LNCaP clone FGC (cell line): ENCODE measurements around the gene RASGRP4.

Experiments
- DNase-seq: peaks from one replicate; pipeline ENCODE4 v3.0.0-alpha.2; 2011; ENCODE audit warnings: low read depth
- H3K4me3 ChIP-seq: 2 replicates; pipeline ENCODE4 v1.5.1; 2011; ENCODE audit warnings: mild to moderate bottlenecking, low read depth, low read length, control low read depth
- TF ChIP-seq, protein P1 (sequence below): IDR thresholded peaks from 2 replicates; pipeline ENCODE4 v1.5.1; 2012; ENCODE audit warnings: mild to moderate bottlenecking; ENCODE audit not compliant: control insufficient read depth, insufficient read depth; ENCODE audit errors: extremely low read depth

Gene RASGRP4

DNA sequence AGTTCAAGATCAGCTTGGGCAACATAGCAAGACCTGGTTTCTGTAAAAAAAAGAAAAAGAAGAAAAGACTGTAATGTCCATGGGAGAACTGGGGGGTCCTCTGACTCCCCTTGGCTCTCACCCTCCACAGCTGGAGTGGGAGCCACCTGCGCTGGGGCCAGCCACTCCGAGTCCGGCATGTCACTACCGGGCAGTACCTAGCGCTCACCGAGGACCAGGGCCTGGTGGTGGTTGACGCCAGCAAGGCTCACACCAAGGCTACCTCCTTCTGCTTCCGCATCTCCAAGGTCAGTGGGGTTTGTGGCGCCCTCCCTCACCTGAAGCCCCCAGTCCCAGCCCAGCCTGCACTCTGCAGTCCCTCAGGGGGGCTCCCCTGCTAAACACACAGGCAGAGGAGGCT is 22.2 kb upstream of the RASGRP4 start:
- no peak overlapping the region for H3K4me3 ChIP-seq
- no peak for DNase-seq
- TF ChIP-seq, protein P1, sequence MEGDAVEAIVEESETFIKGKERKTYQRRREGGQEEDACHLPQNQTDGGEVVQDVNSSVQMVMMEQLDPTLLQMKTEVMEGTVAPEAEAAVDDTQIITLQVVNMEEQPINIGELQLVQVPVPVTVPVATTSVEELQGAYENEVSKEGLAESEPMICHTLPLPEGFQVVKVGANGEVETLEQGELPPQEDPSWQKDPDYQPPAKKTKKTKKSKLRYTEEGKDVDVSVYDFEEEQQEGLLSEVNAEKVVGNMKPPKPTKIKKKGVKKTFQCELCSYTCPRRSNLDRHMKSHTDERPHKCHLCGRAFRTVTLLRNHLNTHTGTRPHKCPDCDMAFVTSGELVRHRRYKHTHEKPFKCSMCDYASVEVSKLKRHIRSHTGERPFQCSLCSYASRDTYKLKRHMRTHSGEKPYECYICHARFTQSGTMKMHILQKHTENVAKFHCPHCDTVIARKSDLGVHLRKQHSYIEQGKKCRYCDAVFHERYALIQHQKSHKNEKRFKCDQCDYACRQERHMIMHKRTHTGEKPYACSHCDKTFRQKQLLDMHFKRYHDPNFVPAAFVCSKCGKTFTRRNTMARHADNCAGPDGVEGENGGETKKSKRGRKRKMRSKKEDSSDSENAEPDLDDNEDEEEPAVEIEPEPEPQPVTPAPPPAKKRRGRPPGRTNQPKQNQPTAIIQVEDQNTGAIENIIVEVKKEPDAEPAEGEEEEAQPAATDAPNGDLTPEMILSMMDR = no peak

DNA sequence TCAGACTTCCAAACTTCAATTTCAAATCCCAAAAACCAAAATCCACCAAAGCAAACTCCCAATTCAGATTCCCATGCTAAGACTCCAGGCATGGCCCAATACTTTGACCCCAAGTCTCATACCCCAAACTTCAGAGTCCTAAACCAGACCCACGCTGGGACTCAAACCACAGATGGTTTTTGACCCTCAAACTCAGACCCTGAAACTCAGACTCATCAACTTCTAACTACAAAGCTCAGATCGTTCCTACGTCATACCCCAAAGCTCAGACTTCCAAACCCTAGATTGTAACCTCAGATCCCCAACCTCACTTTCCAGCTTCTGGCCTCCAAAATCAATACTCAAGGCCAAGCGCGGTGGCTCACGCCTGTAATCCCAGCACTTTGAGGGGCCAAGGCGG is 19.3 kb upstream of the RASGRP4 start:
- TF ChIP-seq, protein P1 = no peak
- no peak for DNase-seq
- H3K4me3 ChIP-seq = no peak overlapping the region

DNA sequence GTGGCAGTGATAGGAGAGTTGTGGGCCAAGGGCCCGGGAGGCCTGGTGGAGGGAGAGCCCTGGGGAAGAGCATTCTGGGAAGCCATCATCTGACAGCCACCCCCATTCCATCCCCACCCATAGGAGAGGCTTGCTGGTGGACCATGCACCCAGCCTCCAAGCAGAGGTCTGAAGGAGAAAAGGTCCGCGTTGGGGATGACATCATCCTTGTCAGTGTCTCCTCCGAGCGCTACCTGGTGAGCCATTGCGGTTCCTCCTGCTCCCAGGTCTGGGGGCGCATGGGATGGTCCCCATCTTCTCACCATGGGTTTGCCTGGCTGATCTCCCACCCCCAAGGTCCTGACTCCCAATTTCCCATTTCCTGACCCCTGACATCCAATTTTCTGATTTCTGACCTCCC is 18.0 kb upstream of the RASGRP4 start:
- DNase-seq = no peak
- H3K4me3 ChIP-seq = no peak overlapping the region
- TF ChIP-seq, protein P1 = no peak

DNA sequence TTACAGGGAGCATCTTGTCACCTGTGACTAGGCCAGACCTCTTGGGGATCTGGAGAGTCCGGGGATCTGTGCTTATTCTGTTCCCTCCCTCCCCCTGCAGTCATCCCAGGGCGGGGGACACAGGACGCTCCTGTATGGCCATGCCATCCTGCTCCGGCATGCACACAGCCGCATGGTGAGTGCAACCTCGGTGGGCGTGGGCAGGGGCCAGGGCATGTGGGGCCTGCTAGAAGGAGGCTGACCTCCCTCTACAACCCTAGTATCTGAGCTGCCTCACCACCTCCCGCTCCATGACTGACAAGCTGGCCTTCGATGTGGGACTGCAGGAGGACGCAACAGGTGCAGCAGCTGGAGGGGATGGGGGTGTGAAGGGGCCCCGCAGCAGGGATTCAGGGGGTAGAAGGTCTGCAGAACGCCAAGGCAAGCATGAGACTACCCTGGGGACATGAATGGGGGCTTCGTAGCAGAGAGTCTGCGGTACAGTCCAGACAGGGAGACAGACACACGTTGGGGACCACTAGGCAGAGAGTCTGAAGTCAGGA is 17.5 kb upstream of the RASGRP4 start:
- TF ChIP-seq, protein P1 = no peak
- no peak overlapping the region for H3K4me3 ChIP-seq
- DNase-seq = no peak

GRCh38 chr19:38442736-38443135 is 16.7 kb upstream of the RASGRP4 start:
- no peak for DNase-seq
- TF ChIP-seq, protein P1 = no peak
- no peak overlapping the region for H3K4me3 ChIP-seq

GRCh38 chr19:38441657-38442348 is 15.8 kb upstream of the RASGRP4 start:
- TF ChIP-seq, protein P1 = no peak
- no peak overlapping the region for H3K4me3 ChIP-seq
- no peak for DNase-seq

- TF ChIP-seq, protein P1 = no peak
- no peak overlapping the region for H3K4me3 ChIP-seq
- no peak for DNase-seq
Observed at GRCh38 chr19:38440592-38440991, 14.6 kb upstream of the RASGRP4 start.
